HUES6 (cell line): Measurements from ENCODE around the gene KCTD7.
"Not testable (repeated sequence)": the region's sequence is repeated elsewhere in the genome, so short reads cannot be mapped to it uniquely, and the experiment has no call there.

Experiments used
- H3K27ac ChIP-seq: 2 replicates; pipeline ENCODE4 v1.7.0; 2013; ENCODE audit warnings: low read depth, mild to moderate bottlenecking, low read length, inconsistent platforms
- H3K27me3 ChIP-seq: 2 replicates; pipeline ENCODE4 v1.6.1; 2013; ENCODE audit warnings: low read length; ENCODE audit not compliant: control insufficient read depth, insufficient read depth
- H3K36me3 ChIP-seq: 2 replicates; pipeline ENCODE4 v1.6.1; 2013; ENCODE audit warnings: low read length; ENCODE audit not compliant: control insufficient read depth, insufficient read depth
- H3K4me1 ChIP-seq: 2 replicates; pipeline ENCODE4 v1.6.1; 2013; ENCODE audit warnings: low read length; ENCODE audit not compliant: control insufficient read depth, insufficient read depth
- H3K4me3 ChIP-seq: 2 replicates; pipeline ENCODE4 v1.5.1; 2013; ENCODE audit warnings: low read depth, low read length
- H3K9ac ChIP-seq: one replicate; pipeline ENCODE4 v1.6.1; 2013; ENCODE audit warnings: mild to moderate bottlenecking, low read length
- H3K9me3 ChIP-seq: 2 replicates; pipeline ENCODE4 v1.6.1; 2013; ENCODE audit warnings: low read depth, low read length; ENCODE audit not compliant: control insufficient read depth, insufficient read depth

Gene KCTD7

DNA sequence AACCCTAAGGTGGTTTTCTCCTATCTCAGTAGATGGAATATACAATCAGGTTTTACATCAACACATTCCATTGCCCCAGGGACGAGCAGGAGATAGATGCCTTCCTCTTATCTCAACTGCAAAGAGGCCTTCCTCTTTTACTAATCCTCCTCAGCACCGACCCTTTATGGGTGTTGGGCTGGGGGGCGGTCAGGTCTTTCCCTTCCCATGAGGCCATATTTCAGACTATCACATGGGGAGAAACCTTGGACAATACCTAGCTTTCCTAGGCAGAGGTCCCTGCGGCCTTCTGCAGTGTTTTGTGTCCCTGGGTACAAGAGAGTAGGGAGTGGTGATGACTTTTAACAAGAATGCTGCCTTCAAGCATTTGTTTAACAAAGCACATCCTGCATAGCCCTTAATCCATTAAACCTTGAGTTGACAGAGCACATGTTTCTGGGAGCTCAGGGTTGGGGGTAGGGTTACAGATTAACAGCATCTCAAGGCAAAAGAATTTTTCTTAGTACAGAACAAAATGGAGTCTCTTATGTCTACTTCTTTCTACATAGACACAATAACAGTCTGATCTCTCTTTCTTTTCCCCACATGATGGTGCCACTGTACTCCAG is 9.2 kb upstream of the KCTD7 start:
- H3K36me3 ChIP-seq, H3K9me3 ChIP-seq, H3K27me3 ChIP-seq: not testable (repeated sequence)
- H3K9ac ChIP-seq = peak overlapping the region; percentile 75
- H3K4me3 ChIP-seq = peak overlapping the region; percentile 36; the same call in 1 of the 2 replicates
- H3K4me1 ChIP-seq = peaks cover 21% of the 10 kb centered on the region
- peak overlapping the region; percentile 96 for H3K27ac ChIP-seq

DNA sequence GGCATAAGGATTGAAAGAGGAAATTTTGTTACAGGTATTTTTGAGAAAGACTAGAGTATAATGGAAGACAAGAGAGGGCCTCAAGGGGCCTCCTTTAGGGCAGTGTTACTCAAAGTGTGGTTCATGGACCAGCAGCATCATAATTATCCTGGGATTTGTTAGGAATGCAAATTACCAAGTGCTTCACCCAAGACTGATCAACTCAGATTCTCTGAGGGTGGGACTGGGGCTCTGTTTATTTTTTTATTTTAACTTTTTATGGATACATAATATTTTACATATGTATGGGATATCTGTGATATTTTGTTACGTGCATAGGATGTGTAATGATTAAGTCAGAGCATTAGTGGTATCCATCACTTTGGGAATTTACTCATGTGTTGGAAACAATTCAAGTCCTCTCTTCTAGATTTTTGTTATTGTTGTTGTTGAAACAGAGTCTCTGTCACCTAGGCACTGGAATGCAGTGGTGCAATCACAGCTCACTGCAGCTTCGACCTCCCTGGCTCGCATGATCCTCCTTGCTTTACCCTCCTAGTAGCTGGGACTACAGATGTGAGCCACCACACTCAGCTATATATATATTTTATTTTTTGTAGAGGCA is 2.2 kb upstream of the KCTD7 start:
- Histone ChIP-seq H3K9me3 (no peaks in the 10 kb centered on the region), H3K4me3 (no peak overlapping the region), H3K4me1 (0 out of 2 replicates have a peak, but pooled peaks cover 6% of the 10 kb centered on the region), H3K27ac (no peak overlapping the region), H3K27me3 (no peaks in the 10 kb centered on the region), H3K36me3 (no peaks in the 10 kb centered on the region), H3K9ac (no peak overlapping the region)

DNA sequence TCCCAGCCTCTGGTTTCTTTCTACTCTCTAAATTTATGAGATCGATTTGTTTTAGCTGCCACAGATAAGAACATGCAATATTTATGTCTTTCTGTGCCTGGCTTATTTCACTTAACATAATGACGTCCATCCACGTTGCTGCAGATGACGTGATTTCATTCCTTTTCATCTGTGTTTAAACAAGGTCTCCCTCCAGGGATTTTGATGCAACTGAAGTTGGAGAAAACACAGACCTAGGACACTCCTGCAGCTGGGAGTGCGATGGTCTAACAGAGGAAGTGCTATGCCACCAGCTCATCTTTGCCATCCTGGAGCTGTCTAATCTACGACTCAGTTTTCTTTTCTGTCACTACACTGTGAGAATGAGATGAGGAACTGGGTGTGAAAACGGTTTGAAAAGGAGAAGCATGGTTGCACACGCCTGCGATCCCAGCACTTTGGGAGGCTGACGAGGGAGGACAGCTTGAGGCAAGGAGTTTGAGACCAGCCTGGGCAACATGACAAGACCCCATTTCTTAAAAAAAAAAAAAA is 1.5 kb upstream of the KCTD7 start:
- H3K4me3 ChIP-seq = no peak overlapping the region
- no peak overlapping the region for H3K27ac ChIP-seq
- H3K9me3 ChIP-seq = no peaks in the 10 kb centered on the region
- no peaks in the 10 kb centered on the region for H3K36me3 ChIP-seq
- no peaks in the 10 kb centered on the region for H3K27me3 ChIP-seq
- H3K9ac ChIP-seq = no peak overlapping the region
- 0 out of 2 replicates have a peak, but pooled peaks cover 6% of the 10 kb centered on the region for H3K4me1 ChIP-seq

DNA sequence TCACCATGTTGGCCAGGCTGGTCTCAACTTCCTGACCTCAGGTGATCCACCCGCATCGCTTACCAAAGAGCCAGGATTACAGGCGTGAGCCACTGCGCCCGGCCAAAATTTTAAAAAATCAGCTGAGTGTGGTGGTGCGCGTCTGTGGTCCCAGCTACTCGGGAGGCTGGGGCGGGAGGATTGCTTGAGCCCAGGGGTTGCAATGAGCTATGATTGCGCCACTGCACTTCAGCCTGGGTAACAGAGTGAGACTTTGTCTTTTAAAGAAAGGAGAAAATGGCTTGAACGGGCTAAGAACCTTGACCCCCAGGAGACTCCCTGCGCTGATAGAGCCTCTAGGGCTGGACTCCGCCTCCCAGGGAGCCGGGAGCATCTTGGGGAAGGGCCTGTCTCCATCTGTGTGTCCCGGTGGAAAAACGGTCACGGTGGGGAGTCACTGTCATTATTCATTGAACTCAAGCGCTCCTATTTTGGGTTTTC is 760 bp upstream of the KCTD7 start:
- peak overlapping the region; percentile 60; the same call in 1 of the 2 replicates for H3K27ac ChIP-seq

DNA sequence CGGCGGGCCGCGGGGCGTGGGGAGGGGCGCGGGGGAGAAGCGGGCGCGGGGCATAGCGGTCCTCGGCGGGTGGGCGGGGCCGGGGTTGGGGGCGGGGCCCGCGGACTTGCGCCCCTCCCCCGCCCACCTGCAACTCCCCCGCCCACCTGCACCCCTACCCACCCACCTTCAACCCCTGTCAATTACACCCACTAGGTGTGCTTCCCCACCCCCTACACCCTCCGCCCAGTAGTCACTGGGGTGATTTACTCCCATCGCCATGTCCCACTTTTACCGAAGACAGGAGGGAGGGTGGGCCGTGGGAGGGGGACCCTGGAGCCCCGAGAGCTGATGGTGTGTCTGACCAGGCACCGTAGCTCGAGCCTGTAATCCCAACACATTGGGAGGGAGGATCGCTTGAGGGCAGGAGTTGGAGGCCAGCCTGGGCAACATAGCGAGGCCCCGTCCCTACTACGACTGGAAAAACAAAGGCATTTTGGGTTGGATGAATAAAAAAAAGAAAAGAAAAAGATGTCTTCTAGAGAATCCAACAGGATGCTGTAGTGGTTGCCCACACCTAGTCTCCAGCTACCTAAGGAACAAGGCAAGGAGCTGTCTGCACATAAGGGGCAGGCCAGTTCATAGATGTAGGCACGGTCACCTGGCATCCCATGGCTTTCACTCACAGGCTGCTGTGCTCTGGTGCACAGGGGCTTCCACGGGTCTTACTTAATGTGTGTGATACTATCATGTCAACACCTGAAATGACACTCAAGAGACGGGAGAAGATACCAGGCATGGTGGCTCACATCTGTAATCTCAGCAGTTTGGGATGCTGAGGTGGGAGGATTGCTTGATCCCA is 761 bp downstream of the KCTD7 start:
- peak overlapping the region; percentile 74 for H3K4me3 ChIP-seq
- peak overlapping the region; percentile 62 for H3K9ac ChIP-seq
- no peaks in the 10 kb centered on the region for H3K9me3 ChIP-seq
- H3K4me1 ChIP-seq = 0 out of 2 replicates have a peak, but pooled peaks cover 6% of the 10 kb centered on the region
- no peak overlapping the region for H3K27ac ChIP-seq
- no peaks in the 10 kb centered on the region for H3K27me3 ChIP-seq
- peaks cover 12% of the 10 kb centered on the region for H3K36me3 ChIP-seq

More for the DNA sequence above, 760 bp upstream of the KCTD7 start:
- H3K36me3 ChIP-seq = no peaks in the 10 kb centered on the region; the same call in 1 of the 2 replicates
- H3K4me1 ChIP-seq = 0 out of 2 replicates have a peak, but pooled peaks cover 6% of the 10 kb centered on the region
- no peaks in the 10 kb centered on the region for H3K27me3 ChIP-seq
- no peaks in the 10 kb centered on the region for H3K9me3 ChIP-seq
- peak overlapping the region; percentile 73 for H3K9ac ChIP-seq
- peak overlapping the region; percentile 90 for H3K4me3 ChIP-seq

DNA sequence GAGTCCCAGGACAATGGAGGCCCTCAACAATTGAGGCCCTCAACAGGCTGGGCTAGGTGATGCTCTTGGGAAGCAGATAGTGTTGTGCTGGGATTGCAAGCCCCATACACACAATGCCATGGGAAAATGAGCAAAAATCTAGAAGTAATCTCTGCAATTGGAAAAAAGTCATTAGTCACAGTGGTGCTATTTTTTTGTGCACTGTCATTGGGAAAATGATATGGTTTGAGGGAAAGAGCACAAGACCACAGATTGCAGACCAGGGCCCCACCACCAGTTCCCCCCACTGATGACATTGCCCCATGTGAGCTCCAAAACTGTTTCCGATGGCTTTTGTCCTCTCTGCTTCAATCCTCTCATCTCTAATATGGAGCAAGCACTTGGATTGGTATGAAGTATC is 1.9 kb downstream of the KCTD7 start:
- H3K9ac ChIP-seq = no peak overlapping the region

DNA sequence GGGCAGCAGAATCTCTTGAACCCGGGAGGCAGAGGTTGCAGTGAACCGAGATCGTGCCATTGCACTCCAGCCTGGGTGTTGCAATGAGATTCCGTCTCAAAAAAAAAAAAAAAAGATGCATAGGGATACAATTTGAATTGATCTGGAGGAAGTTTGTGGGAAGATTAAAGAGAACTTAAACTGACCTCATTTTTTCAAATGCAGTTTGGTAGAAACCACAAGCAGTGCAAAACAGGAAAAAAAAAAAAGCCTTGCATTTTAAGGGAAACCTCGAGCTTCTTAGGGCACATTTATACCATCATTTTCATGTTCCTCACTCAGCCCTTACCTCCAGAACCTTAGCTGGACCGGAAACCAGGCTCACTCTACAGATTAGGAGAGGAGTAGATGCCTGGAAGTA is 2.8 kb downstream of the KCTD7 start:
- no peaks in the 10 kb centered on the region for H3K9me3 ChIP-seq
- 0 out of 2 replicates have a peak, but pooled peaks cover 6% of the 10 kb centered on the region for H3K4me1 ChIP-seq
- no peak overlapping the region for H3K4me3 ChIP-seq
- no peaks in the 10 kb centered on the region for H3K27me3 ChIP-seq
- H3K36me3 ChIP-seq = peaks cover 17% of the 10 kb centered on the region
- no peak overlapping the region for H3K27ac ChIP-seq
- no peak overlapping the region for H3K9ac ChIP-seq

More for the DNA sequence above, 1.9 kb downstream of the KCTD7 start:
- no peaks in the 10 kb centered on the region for H3K27me3 ChIP-seq
- H3K4me3 ChIP-seq = no peak overlapping the region
- no peaks in the 10 kb centered on the region for H3K9me3 ChIP-seq
- peaks cover 17% of the 10 kb centered on the region for H3K36me3 ChIP-seq
- H3K4me1 ChIP-seq = 0 out of 2 replicates have a peak, but pooled peaks cover 6% of the 10 kb centered on the region
- no peak overlapping the region for H3K27ac ChIP-seq

DNA sequence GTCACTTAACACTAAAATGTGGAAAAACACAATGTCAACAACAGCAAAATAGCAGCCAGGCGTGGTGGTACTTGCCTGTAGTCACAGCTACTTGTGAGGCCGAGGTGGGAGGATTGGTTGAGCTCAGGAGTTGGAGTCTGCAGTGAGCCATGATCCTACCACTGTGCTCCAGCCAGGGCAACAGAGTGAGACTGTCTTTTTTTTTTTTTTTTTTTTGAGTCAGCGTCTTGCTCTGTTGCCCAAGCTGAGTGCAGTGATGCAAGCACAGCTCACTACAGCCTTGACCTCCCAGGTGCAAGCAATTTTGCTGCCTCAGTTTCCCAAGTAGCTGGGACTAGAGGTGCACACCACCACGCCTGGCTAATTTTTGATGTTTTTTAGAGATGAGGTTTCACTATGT is 6.1 kb downstream of the KCTD7 start:
- no peaks in the 10 kb centered on the region for H3K27me3 ChIP-seq
- H3K9me3 ChIP-seq = no peaks in the 10 kb centered on the region
- H3K36me3 ChIP-seq = peaks cover 38% of the 10 kb centered on the region
- no peak overlapping the region for H3K9ac ChIP-seq
- no peak overlapping the region for H3K4me3 ChIP-seq
- no peak overlapping the region for H3K27ac ChIP-seq
- H3K4me1 ChIP-seq = 0 out of 2 replicates have a peak, but pooled peaks cover under 1% of the 10 kb centered on the region

DNA sequence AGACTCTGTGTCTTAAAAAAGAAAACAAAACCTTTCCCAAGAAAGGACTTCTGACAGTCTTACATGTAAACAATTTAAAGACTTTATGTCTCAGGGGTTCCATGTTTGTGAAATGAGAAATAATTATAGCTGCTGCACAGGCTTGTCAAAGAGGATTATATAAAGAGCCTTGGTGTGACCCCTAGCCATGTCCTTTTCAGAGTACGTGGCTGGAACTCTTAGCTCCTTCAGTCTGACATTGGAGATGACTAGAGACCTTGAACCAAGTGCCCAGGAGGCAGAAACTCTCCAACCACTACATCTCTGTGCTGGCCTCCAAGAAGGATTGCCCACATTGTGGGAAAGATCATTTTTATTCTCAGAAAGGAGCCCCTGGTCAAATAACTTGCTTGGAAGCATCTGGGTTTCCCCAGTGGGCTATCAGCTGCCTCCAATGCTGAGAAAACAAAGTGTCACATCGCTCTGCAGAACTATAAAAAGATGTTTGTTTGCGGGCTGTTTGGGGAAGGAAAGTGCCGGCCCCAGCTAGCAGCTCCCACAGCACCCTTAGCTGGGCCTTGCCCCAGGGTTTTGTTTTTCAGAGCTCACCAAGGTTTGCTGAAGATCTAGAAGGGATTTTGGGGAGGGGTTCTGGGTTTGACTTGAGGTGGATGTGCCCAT is 6.8 kb downstream of the KCTD7 start:
- not testable (repeated sequence) for H3K27ac ChIP-seq, H3K9ac ChIP-seq

DNA sequence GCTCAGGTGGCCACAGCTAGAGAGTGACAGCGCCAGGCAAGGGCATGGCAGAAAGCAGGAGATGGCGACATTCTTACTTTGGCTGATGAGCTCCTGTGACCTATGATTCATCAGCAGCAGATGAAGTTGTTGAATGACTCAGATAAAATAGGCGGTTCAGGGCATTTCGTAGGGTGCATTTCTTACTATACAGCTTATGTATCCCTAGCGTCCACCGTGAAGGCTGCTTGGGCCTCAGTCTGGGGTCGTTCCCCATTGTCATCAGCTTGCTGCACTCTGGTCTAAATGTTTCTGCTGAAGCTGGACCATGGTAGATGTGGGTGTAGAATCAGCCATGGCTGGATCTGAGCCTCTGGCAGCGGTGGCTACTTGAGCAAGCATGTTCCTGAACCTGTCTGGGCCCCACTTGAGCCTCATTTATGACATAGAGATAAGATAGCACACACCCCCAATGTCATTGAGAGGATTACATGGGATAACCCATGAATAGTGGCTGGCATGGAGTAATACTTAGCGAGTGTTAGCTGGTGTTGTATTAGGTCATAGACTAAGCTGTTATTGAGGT is 7.4 kb downstream of the KCTD7 start:
- not testable (repeated sequence) for H3K9ac ChIP-seq, H3K4me3 ChIP-seq, H3K27me3 ChIP-seq, H3K4me1 ChIP-seq, H3K27ac ChIP-seq, H3K9me3 ChIP-seq
- peaks cover 50% of the 10 kb centered on the region for H3K36me3 ChIP-seq

More for the DNA sequence above, 6.8 kb downstream of the KCTD7 start:
- not testable (repeated sequence) for H3K9me3 ChIP-seq, H3K27me3 ChIP-seq, H3K4me3 ChIP-seq, H3K4me1 ChIP-seq
- H3K36me3 ChIP-seq = peaks cover 44% of the 10 kb centered on the region
